GM18517 (cell line): Measurements from ENCODE around the gene UBE2Q2.
A peak's percentile ranks its signal among the peaks of the same experiment; 100 is the strongest.
"Not testable (repeated sequence)": the region's sequence is repeated elsewhere in the genome, so short reads cannot be mapped to it uniquely, and the experiment has no call there.

Experiments
- ATAC-seq: cut with Tn5 transposase; IDR thresholded peaks from one replicate; pipeline ENCODE4 v1.9.1; 2021; ENCODE audit warnings: mild to moderate bottlenecking, moderate library complexity; ENCODE audit not compliant: unreplicated experiment

UBE2Q2 gene

DNA sequence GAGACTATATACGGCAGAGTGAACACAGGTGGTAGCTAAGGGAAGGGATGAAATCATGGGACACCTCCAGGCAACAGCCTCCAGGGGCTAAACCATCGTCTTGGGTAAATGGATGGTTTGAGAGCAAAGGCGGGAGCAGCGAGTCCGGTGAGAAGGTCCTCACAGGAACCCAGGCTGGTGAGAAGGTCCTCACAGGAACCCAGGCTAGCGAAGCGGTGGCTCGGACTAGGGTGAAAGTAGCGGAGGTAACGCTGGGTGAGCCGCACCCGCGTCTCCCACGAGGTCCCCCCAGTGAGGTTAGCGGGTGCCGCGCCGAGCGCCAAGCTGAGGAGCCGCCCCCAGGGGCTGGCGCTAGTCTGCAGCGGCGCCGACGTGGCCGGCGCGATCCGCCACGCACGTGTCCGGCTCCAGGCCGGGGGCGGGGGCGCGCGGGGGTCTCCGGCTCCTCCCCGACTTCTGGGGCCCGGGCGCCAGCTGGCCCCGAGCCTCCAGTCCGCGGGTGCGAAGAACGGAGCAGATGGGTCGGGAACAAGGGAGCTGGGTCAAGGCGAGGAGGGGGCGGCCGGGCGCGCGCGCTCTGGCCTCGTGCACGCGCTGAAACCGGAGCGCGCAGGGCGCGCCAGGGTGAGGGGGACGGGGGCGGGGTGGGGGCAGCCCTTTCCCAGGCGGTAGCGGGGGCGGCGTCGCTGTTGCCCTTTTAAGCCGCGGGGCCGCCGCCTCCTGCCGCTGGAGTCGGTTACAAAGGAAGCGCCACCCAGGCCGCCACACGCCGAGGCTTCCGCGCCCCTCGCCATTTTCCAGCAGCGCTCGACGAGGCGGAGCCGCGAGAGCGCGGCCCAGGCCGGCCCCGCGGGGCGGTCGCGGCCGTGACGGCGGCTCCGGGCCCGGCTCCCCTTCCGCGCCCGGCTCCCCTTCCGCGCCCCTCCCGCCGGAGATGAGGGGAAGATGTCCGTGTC, at the start of gene UBE2Q2:
Gene UBE2Q2, plus strand, starts transcription at position 726 of the 956 bp plus-strand sequence. Its CDS starts 220 bp downstream, at position 946.
- no peak for ATAC-seq

DNA sequence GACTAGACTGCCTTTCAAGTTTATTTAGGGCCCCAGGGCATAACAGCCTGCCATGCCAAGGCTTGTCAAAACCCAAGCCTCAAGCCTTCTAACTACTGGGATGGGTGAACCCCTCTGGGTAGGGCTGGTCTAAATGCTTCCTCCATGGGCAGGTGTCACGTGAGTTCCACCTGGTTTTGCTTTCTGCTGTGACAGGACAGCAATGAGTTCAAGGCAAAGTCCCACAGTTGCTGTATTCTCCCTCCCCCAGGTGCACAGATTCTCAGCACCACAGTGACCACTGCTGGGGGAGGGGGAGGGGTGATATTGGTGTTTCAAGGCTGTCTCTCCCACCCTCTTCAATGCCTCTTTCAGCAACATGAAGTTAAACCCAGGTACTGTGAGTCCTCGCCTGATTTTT, 46.9 kb upstream of the UBE2Q2 start:
- ATAC-seq = no peak

DNA sequence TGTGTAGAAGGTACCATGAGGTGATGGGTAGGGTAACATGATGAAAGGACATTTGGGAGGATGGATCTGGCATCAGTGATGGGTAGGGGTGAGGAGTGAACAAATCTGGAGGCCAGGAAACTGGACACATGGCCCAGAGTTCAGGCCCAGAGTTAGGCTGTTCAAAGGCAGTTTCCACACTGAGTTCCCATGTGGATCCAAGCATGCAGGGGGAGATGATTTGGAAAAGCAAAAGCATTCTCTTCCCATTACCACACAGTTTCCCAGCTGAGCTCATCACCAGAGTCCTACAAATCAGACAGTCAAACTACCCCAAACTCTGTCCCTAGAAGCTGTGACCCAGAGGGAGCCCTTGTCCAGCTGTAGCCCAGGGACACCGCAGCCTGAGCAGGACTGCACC, 46.1 kb upstream of the UBE2Q2 start:
- not testable (repeated sequence) for ATAC-seq

DNA sequence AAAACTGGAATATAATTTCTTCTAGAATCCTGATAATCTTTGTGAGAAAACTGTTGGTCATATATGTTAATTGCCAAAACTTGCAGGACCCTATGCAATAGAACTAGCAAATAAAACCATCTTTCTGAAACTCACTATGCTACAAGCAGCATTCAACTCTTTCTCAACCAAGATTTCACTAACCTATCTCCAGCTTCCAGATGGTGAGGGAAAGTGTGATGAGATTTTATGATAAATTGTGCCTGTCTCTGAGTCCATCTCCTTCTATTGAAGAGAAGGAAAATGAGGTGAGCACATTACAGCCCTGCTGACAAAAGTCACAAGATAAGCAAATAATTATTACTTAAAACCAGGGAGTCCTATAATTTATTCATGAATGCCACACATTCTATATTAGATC, 44.1 kb upstream of the UBE2Q2 start:
- no peak for ATAC-seq

GRCh38 chr15:75800409-75800808, 42.8 kb upstream of the UBE2Q2 start:
- ATAC-seq = not testable (repeated sequence)

- peak; percentile 52 for ATAC-seq
Observed at GRCh38 chr15:75801859-75802593, 41.2 kb upstream of the UBE2Q2 start.

DNA sequence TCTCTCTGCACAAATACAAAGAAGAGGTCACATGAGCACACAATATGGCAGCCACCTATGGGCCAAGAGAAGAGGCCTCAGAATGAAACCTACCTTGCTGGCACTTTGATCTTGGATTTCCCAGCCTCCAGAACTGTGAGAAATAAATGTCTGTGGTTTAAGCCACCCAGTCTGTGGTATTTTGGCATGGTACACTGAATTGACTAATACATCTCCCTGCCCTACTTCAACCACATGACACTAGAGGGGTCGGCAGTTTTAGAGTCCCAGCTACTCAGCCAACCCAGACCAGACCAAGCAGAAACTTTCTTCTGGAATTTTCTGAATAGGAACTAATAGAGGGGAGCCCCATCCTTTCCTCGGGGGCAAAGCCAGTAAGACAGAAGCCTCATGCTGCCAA, 35.8 kb upstream of the UBE2Q2 start:
- not testable (repeated sequence) for ATAC-seq

GRCh38 chr15:75808009-75808408, 35.2 kb upstream of the UBE2Q2 start:
- ATAC-seq = not testable (repeated sequence)

- ATAC-seq = no peak
Observed at GRCh38 chr15:75808563-75808962, 34.7 kb upstream of the UBE2Q2 start.

GRCh38 chr15:75809986-75810750, 33.1 kb upstream of the UBE2Q2 start:
- ATAC-seq = no peak

DNA sequence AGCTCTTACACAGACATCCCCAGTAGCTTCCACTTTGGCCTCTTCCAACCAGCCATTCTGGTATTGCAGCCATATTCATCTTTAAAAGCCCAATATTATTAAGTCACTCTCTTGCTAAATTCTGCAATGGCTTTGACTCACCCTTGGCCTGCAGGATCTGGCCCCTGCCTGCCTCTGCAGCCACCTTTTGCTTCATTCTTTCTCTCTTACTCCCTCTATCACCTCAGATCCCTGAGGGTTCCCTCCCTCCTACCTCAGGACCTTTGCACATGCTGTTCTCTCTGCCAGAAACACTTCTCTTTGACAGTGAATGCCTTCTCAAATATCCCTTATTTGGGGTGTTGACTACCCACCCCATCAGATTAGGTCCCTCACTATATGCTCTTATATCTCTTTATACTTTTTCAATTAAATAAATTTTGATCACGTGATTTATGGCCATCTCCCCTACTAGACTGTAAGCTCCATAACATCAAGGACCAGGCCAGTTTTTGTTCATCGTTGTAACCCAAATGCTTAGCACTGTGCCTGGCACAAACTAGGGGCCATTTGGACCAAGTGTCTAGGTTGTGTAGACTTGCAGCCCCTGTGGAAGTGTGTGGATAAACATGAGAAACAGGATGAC, 32.3 kb upstream of the UBE2Q2 start:
- no peak for ATAC-seq

- ATAC-seq = no peak
Observed at GRCh38 chr15:75811626-75812025, 31.6 kb upstream of the UBE2Q2 start.

- no peak for ATAC-seq
Observed at GRCh38 chr15:75814794-75815193, 28.5 kb upstream of the UBE2Q2 start.

- no peak for ATAC-seq
Observed at GRCh38 chr15:75815811-75816719, 27.2 kb upstream of the UBE2Q2 start.

DNA sequence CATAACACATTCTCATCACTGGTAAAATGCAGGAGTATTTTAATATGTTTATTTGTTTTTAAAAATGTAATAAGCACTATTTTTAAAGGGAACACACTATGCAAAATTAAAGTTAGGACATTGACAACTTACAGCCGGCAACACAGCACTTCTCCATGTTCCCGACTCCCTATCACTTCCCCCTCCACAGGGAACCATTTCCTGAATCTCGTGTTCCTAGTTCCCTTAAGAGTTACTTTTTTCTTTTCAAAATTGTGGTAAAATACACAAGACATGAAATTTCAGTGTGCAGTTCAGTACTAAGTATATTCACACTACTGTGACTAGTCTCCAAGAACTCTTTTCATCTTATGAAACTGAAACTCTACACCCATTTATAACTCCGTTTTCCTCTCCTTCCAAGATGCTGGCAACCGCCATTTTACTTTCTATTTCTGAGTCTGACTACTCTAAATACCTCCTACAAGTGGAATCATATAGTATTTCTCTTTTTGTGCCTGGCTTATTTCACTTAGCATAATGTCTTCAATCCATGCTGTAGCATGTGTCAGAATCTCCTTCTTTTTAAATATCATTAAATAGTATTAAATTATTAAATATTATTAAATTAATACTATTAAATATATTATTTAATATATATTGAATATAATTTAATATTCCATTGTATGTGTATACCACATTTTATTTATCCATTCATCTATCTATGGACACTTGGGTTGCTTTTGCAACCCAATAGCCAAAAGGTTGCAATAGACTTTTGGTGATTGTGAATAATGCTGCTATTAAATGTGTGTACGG, 25.9 kb upstream of the UBE2Q2 start:
- ATAC-seq = no peak

DNA sequence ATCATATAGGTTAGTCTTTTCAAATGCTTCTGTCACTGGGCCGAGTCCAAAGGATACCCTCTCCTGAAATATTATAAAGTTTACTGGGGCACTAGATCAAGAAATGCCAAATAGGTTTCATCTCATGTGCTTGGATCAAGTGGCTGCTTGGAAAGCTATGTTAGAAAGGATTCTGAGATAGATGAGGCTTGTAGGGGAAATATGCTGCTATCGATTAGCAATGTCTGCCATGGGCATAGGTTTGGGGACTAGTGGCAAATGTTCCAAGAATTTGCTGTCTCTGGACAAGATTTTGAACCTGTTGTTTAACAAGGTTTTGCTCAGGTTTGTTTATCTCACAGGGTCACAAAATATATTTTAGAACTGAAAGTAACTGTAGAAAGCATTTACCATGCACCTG, 23.0 kb upstream of the UBE2Q2 start:
- ATAC-seq = no peak

DNA sequence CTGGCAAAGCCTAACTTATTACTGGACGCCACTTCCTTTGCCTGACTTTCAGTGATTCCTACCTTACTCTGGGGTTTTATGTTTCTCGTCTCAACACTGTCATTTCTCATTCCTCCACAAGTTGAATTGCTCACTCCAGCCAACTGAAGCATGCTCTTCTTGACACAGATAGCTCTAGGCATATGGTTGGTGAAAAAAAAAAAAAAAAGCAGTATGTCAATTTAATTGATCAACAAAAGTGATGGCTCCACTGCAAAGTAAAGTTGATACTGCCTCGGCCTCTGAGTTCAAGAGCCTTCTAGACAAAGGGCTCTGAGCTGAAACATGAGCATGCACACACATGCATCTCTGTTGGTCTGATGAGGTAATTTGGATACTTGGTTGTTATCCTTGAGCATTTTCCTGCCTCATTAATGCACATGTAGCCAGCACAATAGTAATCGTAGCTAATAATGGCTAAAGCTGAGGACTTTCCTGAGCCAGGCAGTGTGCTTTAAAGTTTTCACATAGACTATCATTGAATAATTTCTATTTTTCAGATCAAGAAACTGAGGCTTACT, 21.4 kb upstream of the UBE2Q2 start:
- no peak for ATAC-seq

GRCh38 chr15:75822685-75823278, 20.5 kb upstream of the UBE2Q2 start:
- no peak for ATAC-seq
